CD8-positive, alpha-beta memory T cell (primary cell): ENCODE results near the gene RASSF5. TPM values are rescaled to one million over a fixed set of nuclear protein-coding genes. Genes with fewer than 3 reads are reported as not detected.
A peak's percentile ranks its signal among the peaks of the same experiment; 100 is the strongest.

Source experiments
- CTCF ChIA-PET: fragments of 350-600 bp; sonication (Branson Sonifier 250); formaldehyde crosslinking; loops from one replicate; lab custom pipeline; 2021; ENCODE audit warnings: antibody characterized with exemption; lab: Charles Lee
- POLR2A ChIA-PET: fragments of 350-600 bp; sonication (Branson Sonifier 250); formaldehyde crosslinking; loops from one replicate; lab custom pipeline; 2021; ENCODE audit warnings: antibody characterized with exemption; lab: Charles Lee
- DNase-seq, 5 donors: peaks; one replicate each; pipeline versions ENCODE4 v3.0.0 to v3.0.0-alpha.2; 2020 to 2022; ENCODE audit warnings: mixed read lengths in 1 of 5
- H3K27ac ChIP-seq: one replicate; pipeline ENCODE4 v1.7.0; 2013; ENCODE audit warnings: low read depth, mild to moderate bottlenecking, low read length, moderate library complexity
- H3K27me3 ChIP-seq: 2 replicates; pipeline ENCODE4 v1.7.0; 2013; ENCODE audit warnings: low read length, mild to moderate bottlenecking; ENCODE audit not compliant: insufficient read depth, poor library complexity, severe bottlenecking
- H3K36me3 ChIP-seq: 2 replicates; pipeline ENCODE4 v1.7.0; 2013; ENCODE audit warnings: mild to moderate bottlenecking, low read length, moderate library complexity; ENCODE audit not compliant: insufficient read depth
- H3K4me1 ChIP-seq: 2 replicates; pipeline ENCODE4 v1.7.0; 2013; ENCODE audit warnings: mild to moderate bottlenecking, low read length, moderate library complexity; ENCODE audit not compliant: insufficient read depth
- H3K4me3 ChIP-seq: 2 replicates; pipeline ENCODE4 v1.7.0; 2013; ENCODE audit warnings: mild to moderate bottlenecking, low read length
- H3K9me3 ChIP-seq: 2 replicates; pipeline ENCODE4 v1.7.0; 2013; ENCODE audit warnings: mild to moderate bottlenecking, low read length
- H3K27ac Mint-ChIP-seq, 8 donors: one replicate each; pipeline ENCODE4 v1.8.0; 2020 to 2021; ENCODE audit warnings: mixed read lengths in 8 of 8, mild to moderate bottlenecking in 6 of 8, inconsistent platforms in 3 of 8, moderate library complexity in 3 of 8
- H3K27me3 Mint-ChIP-seq, 2 donors: one replicate each; pipeline ENCODE4 v1.8.0; 2020 to 2021; ENCODE audit warnings: mixed read lengths in 2 of 2, mild to moderate bottlenecking in 1 of 2, moderate library complexity in 1 of 2
- H3K36me3 Mint-ChIP-seq, 3 donors: one replicate each; pipeline ENCODE4 v1.8.0; 2020 to 2021; ENCODE audit warnings: mixed read lengths in 3 of 3, inconsistent platforms in 1 of 3, mild to moderate bottlenecking in 1 of 3
- H3K4me1 Mint-ChIP-seq, 3 donors: one replicate each; pipeline ENCODE4 v1.8.0; 2020 to 2021; ENCODE audit warnings: mixed read lengths in 3 of 3, inconsistent platforms in 1 of 3, mild to moderate bottlenecking in 1 of 3
- H3K4me3 Mint-ChIP-seq, 7 donors: one replicate each; pipeline ENCODE4 v1.8.0; 2020 to 2021; ENCODE audit warnings: mixed read lengths in 7 of 7, mild to moderate bottlenecking in 6 of 7, moderate library complexity in 4 of 7, inconsistent platforms in 2 of 7
- H3K9me3 Mint-ChIP-seq, 5 donors: one replicate each; pipeline ENCODE4 v1.8.0; 2020 to 2022; ENCODE audit warnings: mixed read lengths in 5 of 5, mild to moderate bottlenecking in 3 of 5, moderate library complexity in 2 of 5, inconsistent platforms in 1 of 5
- polyA plus RNA-seq: library from polyadenylated mRNA; unstranded; fragments of 300-500 nt; fragmentation: Illumina TruSeq; gene quantifications from one replicate; pipeline ENCODE4 v1.2.3, GENCODE V29; 2021
- total RNA-seq, 2 experiments: library from RNA; stranded (reverse); gene quantifications; one replicate each; pipeline ENCODE4 v1.2.3, GENCODE V29; 2021

RASSF5 gene
- total and polyA plus RNA-seq, 3 experiments from 2014 or later, result 163 to 329 (median 165) TPM

GRCh38 chr1:206532368-206532767, 25.0 kb downstream of the RASSF5 start:
- H3K9me3 ChIP-seq, result no peaks in the 10 kb centered on the region
- no peaks in the 10 kb centered on the region for H3K27me3 ChIP-seq
- ChIA-PET POLR2A (no interaction called here), CTCF (interaction anchor here (1.0 to 1.4 kb wide), 2 partner anchors 13 to 53 kb away, joined by 3 read pairs; no protein-coding TSS in a partner anchor)
- H3K9me3 Mint-ChIP-seq, result no peaks in the 10 kb centered on the region
- no peak overlapping the region for H3K4me3 ChIP-seq
- H3K4me3 Mint-ChIP-seq, result no peak overlapping the region
- H3K36me3 ChIP-seq, result no peaks in the 10 kb centered on the region
- no peak overlapping the region for H3K27ac Mint-ChIP-seq
- no peak for DNase-seq
- no peaks in the 10 kb centered on the region for H3K36me3 Mint-ChIP-seq
- no peaks in the 10 kb centered on the region for H3K4me1 Mint-ChIP-seq
- H3K4me1 ChIP-seq, result no peaks in the 10 kb centered on the region
- H3K27me3 Mint-ChIP-seq, result peaks cover 0 to 2% of the 10 kb centered on the region in 2 donors
- H3K27ac ChIP-seq, result no peak overlapping the region

GRCh38 chr1:206534552-206534951, 27.2 kb downstream of the RASSF5 start:
- POLR2A ChIA-PET, result no interaction called here
- Histone ChIP-seq H3K9me3 (no peaks in the 10 kb centered on the region), H3K36me3 (no peaks in the 10 kb centered on the region), H3K27me3 (no peaks in the 10 kb centered on the region), H3K27ac (no peak overlapping the region), H3K4me3 (no peak overlapping the region), H3K4me1 (no peaks in the 10 kb centered on the region)
- H3K4me1 Mint-ChIP-seq, result no peaks in the 10 kb centered on the region
- H3K36me3 Mint-ChIP-seq, result peaks cover 0 to 1% (median 0%) of the 10 kb centered on the region in 3 donors
- H3K27ac Mint-ChIP-seq, result peak overlapping the region in 2 of 8 donors; percentile 3 to 31
- no peaks in the 10 kb centered on the region for H3K9me3 Mint-ChIP-seq
- H3K27me3 Mint-ChIP-seq, result peaks cover 0 to 2% of the 10 kb centered on the region in 2 donors
- CTCF ChIA-PET, result interaction anchor here (1.7 kb wide), 1 partner anchor 8 kb away, joined by 5 read pairs; no protein-coding TSS in a partner anchor
- H3K4me3 Mint-ChIP-seq, result no peak overlapping the region
- DNase-seq, result no peak

GRCh38 chr1:206535853-206536188, 28.5 kb downstream of the RASSF5 start:
- no peaks in the 10 kb centered on the region for H3K27me3 ChIP-seq
- no peaks in the 10 kb centered on the region for H3K9me3 ChIP-seq
- H3K27ac Mint-ChIP-seq, result no peak overlapping the region
- peaks cover 0 to 1% (median 0%) of the 10 kb centered on the region in 3 donors for H3K36me3 Mint-ChIP-seq
- H3K4me1 ChIP-seq, result no peaks in the 10 kb centered on the region
- H3K4me1 Mint-ChIP-seq, result no peaks in the 10 kb centered on the region
- peaks cover 0 to 2% of the 10 kb centered on the region in 2 donors for H3K27me3 Mint-ChIP-seq
- no peaks in the 10 kb centered on the region for H3K9me3 Mint-ChIP-seq
- H3K4me3 Mint-ChIP-seq, result no peak overlapping the region
- no peak overlapping the region for H3K4me3 ChIP-seq
- ChIA-PET CTCF (interaction anchor here (1.0 kb wide), 1 partner anchor 53 kb away, joined by 3 read pairs; no protein-coding TSS in a partner anchor), POLR2A (no interaction called here)
- no peak overlapping the region for H3K27ac ChIP-seq
- DNase-seq, result no peak
- no peaks in the 10 kb centered on the region for H3K36me3 ChIP-seq

- Histone ChIP-seq H3K36me3 (no peaks in the 10 kb centered on the region), H3K9me3 (no peaks in the 10 kb centered on the region), H3K4me3 (no peak overlapping the region), H3K27me3 (no peaks in the 10 kb centered on the region), H3K4me1 (no peaks in the 10 kb centered on the region), H3K27ac (no peak overlapping the region)
- Mint-ChIP-seq H3K36me3 (peaks cover 0 to 1% (median 0%) of the 10 kb centered on the region in 3 donors), H3K9me3 (no peaks in the 10 kb centered on the region), H3K4me3 (no peak overlapping the region), H3K4me1 (no peaks in the 10 kb centered on the region), H3K27ac (no peak overlapping the region), H3K27me3 (peaks cover 0 to 2% of the 10 kb centered on the region in 2 donors)
- ChIA-PET CTCF (interaction anchor here (1.0 to 1.1 kb wide), 3 partner anchors 30 to 52 kb away, joined by 3 read pairs; no protein-coding TSS in a partner anchor), POLR2A (no interaction called here)
- no peak for DNase-seq
These were observed 29.8 kb downstream of the RASSF5 start for GRCh38 chr1:206537141-206537540.

- H3K4me3 Mint-ChIP-seq, result no peak overlapping the region
- ChIA-PET POLR2A (no interaction called here), CTCF (interaction anchor here (1.1 kb wide), 1 partner anchor 42 kb away, joined by 3 read pairs; no protein-coding TSS in a partner anchor)
- Histone ChIP-seq H3K4me3 (no peak overlapping the region), H3K9me3 (no peaks in the 10 kb centered on the region), H3K27me3 (no peaks in the 10 kb centered on the region), H3K4me1 (no peaks in the 10 kb centered on the region), H3K36me3 (no peaks in the 10 kb centered on the region), H3K27ac (no peak overlapping the region)
- DNase-seq, result no peak
- H3K36me3 Mint-ChIP-seq, result peaks cover 0 to 1% (median 0%) of the 10 kb centered on the region in 3 donors
- H3K4me1 Mint-ChIP-seq, result no peaks in the 10 kb centered on the region
- H3K27me3 Mint-ChIP-seq, result peaks cover 0 to 2% of the 10 kb centered on the region in 2 donors
- H3K9me3 Mint-ChIP-seq, result no peaks in the 10 kb centered on the region
- H3K27ac Mint-ChIP-seq, result peak overlapping the region in 1 of 8 donors; percentile 14
These were observed 30.9 kb downstream of the RASSF5 start for GRCh38 chr1:206538086-206538770.

- Mint-ChIP-seq H3K9me3 (no peaks in the 10 kb centered on the region), H3K27me3 (peaks cover 0 to 2% of the 10 kb centered on the region in 2 donors), H3K27ac (peak overlapping the region in 1 of 8 donors; percentile 63), H3K4me3 (no peak overlapping the region), H3K4me1 (no peaks in the 10 kb centered on the region), H3K36me3 (peaks cover 0 to 1% (median 0%) of the 10 kb centered on the region in 3 donors)
- no peaks in the 10 kb centered on the region for H3K27me3 ChIP-seq
- no peak overlapping the region for H3K27ac ChIP-seq
- no peak for DNase-seq
- H3K4me1 ChIP-seq, result no peaks in the 10 kb centered on the region
- H3K36me3 ChIP-seq, result no peaks in the 10 kb centered on the region
- CTCF ChIA-PET, result interaction anchor here (10.1 kb wide), 1 partner anchor 40 kb away, joined by 305 read pairs; no protein-coding TSS in a partner anchor
- POLR2A ChIA-PET, result no interaction called here
- no peak overlapping the region for H3K4me3 ChIP-seq
- no peaks in the 10 kb centered on the region for H3K9me3 ChIP-seq
These were observed 31.7 kb downstream of the RASSF5 start for GRCh38 chr1:206538901-206539640.

GRCh38 chr1:206540044-206540780, 32.9 kb downstream of the RASSF5 start:
- DNase-seq, result no peak
- Mint-ChIP-seq H3K4me3 (no peak overlapping the region), H3K27ac (peak overlapping the region in 3 of 8 donors; percentile 31 to 78 (median 56)), H3K27me3 (peaks cover 0 to 2% of the 10 kb centered on the region in 2 donors), H3K9me3 (no peaks in the 10 kb centered on the region), H3K4me1 (peaks cover 6 to 10% (median 8%) of the 10 kb centered on the region in 3 donors), H3K36me3 (peaks cover 0 to 1% (median 0%) of the 10 kb centered on the region in 3 donors)
- CTCF ChIA-PET, result interaction anchor here (2.0 to 10.1 kb wide), 2 partner anchors 16 to 39 kb away, joined by 10 to 305 read pairs; no protein-coding TSS in a partner anchor
- Histone ChIP-seq H3K27me3 (no peaks in the 10 kb centered on the region), H3K4me3 (no peak overlapping the region), H3K27ac (no peak overlapping the region), H3K36me3 (no peaks in the 10 kb centered on the region), H3K4me1 (peaks cover 7% of the 10 kb centered on the region), H3K9me3 (no peaks in the 10 kb centered on the region)
- POLR2A ChIA-PET, result no interaction called here
